Heart right ventricle (tissue), 16 donors: ENCODE data around the gene ADGRA1. TPM values are rescaled to one million over a fixed set of nuclear protein-coding genes. Genes with fewer than 3 reads are reported as not detected.

Experiments used
- ATAC-seq, 8 donors: fragments of 200-7000 bp; cut with Tn5 transposase; one replicate each; pipeline ENCODE4 v1.9.1; 2020; ENCODE audit warnings: mild to moderate bottlenecking in 8 of 8, moderate library complexity in 8 of 8, moderate number of reproducible peaks in 1 of 8
- DNase-seq, 2 donors: peaks; one replicate each; pipeline ENCODE4 v3.0.0-alpha.2; 2020
- H3K27ac ChIP-seq, 10 donors: fragments of 200-600 bp; sonication (generic) in 2 of 10; one replicate each; pipeline versions ENCODE4 v1.5.0 to v1.8.0; 2020 to 2022; ENCODE audit warnings: mild to moderate bottlenecking in 3 of 10
- H3K27me3 ChIP-seq, 7 donors: fragments of 200-600 bp; one replicate each; pipeline ENCODE4 v1.8.0; 2021 to 2022; ENCODE audit warnings: mild to moderate bottlenecking in 2 of 7
- H3K36me3 ChIP-seq, 9 donors: fragments of 200-600 bp; sonication (generic) in 1 of 9; one replicate each; pipeline versions ENCODE4 v1.5.0 to v1.8.0; 2020 to 2022; ENCODE audit warnings: mild to moderate bottlenecking in 2 of 9
- H3K4me1 ChIP-seq, 9 donors: fragments of 200-600 bp; sonication (generic) in 1 of 9; one replicate each; pipeline versions ENCODE4 v1.5.0 to v1.8.0; 2020 to 2022; ENCODE audit warnings: mild to moderate bottlenecking in 4 of 9
- H3K4me3 ChIP-seq, 10 donors: fragments of 200-600 bp; sonication (generic) in 2 of 10; one replicate each; pipeline versions ENCODE4 v1.5.0 to v1.8.0; 2020 to 2022; ENCODE audit warnings: mild to moderate bottlenecking in 7 of 10, moderate library complexity in 2 of 10
- H3K9me3 ChIP-seq, 11 donors: fragments of 200-600 bp in 10 of 11; sonication (generic) in 2 of 11; one replicate each; pipeline versions ENCODE4 v1.5.0 to v1.8.0; 2013 to 2022; ENCODE audit warnings: mild to moderate bottlenecking in 2 of 11, control low read depth in 1 of 11, moderate library complexity in 1 of 11
- CTCF ChIP-seq, 9 donors: fragments of 200-600 bp; sonication (generic) in 2 of 9; IDR thresholded peaks; one replicate each; pipeline versions ENCODE4 v1.5.0 to v1.8.0; 2021 to 2022; ENCODE audit warnings: antibody characterized with exemption in 9 of 9, mild to moderate bottlenecking in 5 of 9, moderate library complexity in 1 of 9
- WGBS, 2 donors: extraction: QIAGEN DNeasy Blood & Tissue Kit; methylation state at CpG; one replicate each; pipeline ENCODE4 v1.1.7; 2013; ENCODE audit warnings: inconsistent platforms in 1 of 2; 5-methylcytosine and 5-hydroxymethylcytosine counted together
- intact Hi-C, 10 donors: fragments of 100-400 bp; cut with DNase I; formaldehyde crosslinking; loops; one replicate each; pipeline versions ENCODE4 v1.11.1 to v1.14.2; 2022
- polyA plus RNA-seq, 2 donors: library from polyadenylated mRNA; stranded (reverse); fragments of 200-250 nt; gene quantifications; one replicate each; pipeline ENCODE4 v1.2.3, GENCODE V29; 2013
- total RNA-seq, 10 donors: library from RNA; stranded (reverse); fragmentation: NEBNext Ultra II Directional in 3 of 10; extraction: Animal tissue kit (Norgen Biotek cat#: 25700) in 3 of 10; gene quantifications; one replicate each; pipeline versions ENCODE4 v1.2.1 to v1.2.4, GENCODE V29; 2021 to 2023
- donor health status: Arrhythmogenic right ventricular cardiomyopathy.
- donor health status: ischemic (EF 13 %, LVEDD 7.1; RV severe dilation, severe dysfunction).
- donor health status: healthy with polysubstance abuse.
- donor health status: DM: no; HTN: yes; CAD: no.
- donor health status: DM: no; HTN: no; CAD: no.
- donor health status: ischemic (EF 25% LVEDD 6.9; RV normal size, moderate dysfunction).
- donor health status: ischemic (EF 25% LVEDD 5.7; RV mildly dilated, moderate dysfunction).
- donor health status: healthy.
- donor health status: DM: yes; HTN: yes; CAD: no.
- donor health status: Ischemic cardiomyopathy.
- donor health status: ischemic (EF 35%, LVEDD 5.7; RV mildly dilated, moderate dysfunction).
- donor health status: nonischemic (EF 11% LVEDD 7.7; RV severe dilation, severe dysfunction).
- donor health status: DM: yes; HTN: yes; CAD: no.
- donor health status: PGD.
- donor health status: ischemic (EF 29% LVEDD 5.4; RV normal size, mild dysfunction).
- donor health status: nonischemic (EF 23%, LVEDD 6.1; RV moderate dilation, normal function).

The ADGRA1 gene
- total and polyA plus RNA-seq, 12 donors, result under 0.01 to 0.21 (median 0.11) TPM; not detected in 6

- peaks cover 0 to 50% (median 20%) of the 10 kb centered on the region in 7 donors for H3K27me3 ChIP-seq
- DNase-seq, result no peak
- no peak overlapping the region for H3K27ac ChIP-seq
- ATAC-seq, result peak in 1 of 8 donors; percentile 40
- intact Hi-C loops, result no loop called here
- no peak overlapping the region for H3K4me3 ChIP-seq
- H3K9me3 ChIP-seq, result no peaks in the 10 kb centered on the region
- no peak for TF ChIP-seq CTCF (IDR thresholded peaks at IDR 0.05)
- WGBS, 2 donors, result 82 to 85% methylated on average over 24 of the region's 24 CpGs
- H3K4me1 ChIP-seq, result no peaks in the 10 kb centered on the region
- H3K36me3 ChIP-seq, result no peaks in the 10 kb centered on the region
Measured at GRCh38 chr10:133068111-133069032, 19.4 kb upstream of the ADGRA1 start.

- Histone ChIP-seq H3K27ac (no peak overlapping the region), H3K4me3 (no peak overlapping the region), H3K36me3 (no peaks in the 10 kb centered on the region), H3K27me3 (peaks cover 0 to 57% (median 23%) of the 10 kb centered on the region in 7 donors), H3K9me3 (no peaks in the 10 kb centered on the region), H3K4me1 (no peaks in the 10 kb centered on the region)
- 66 to 71% methylated on average over 22 to 23 of the region's 23 CpGs for WGBS, 2 donors
- intact Hi-C loops, result no loop called here
- TF ChIP-seq CTCF (IDR thresholded peaks at IDR 0.05), result no peak
- ATAC-seq (no peak), DNase-seq (no peak)
Measured at GRCh38 chr10:133069033-133069525, 18.6 kb upstream of the ADGRA1 start.

GRCh38 chr10:133070405-133070804 lies 17.3 kb upstream of the ADGRA1 start:
- H3K36me3 ChIP-seq, result no peaks in the 10 kb centered on the region
- TF ChIP-seq CTCF (IDR thresholded peaks at IDR 0.05), result no peak
- WGBS, 2 donors, result 68 to 71% methylated on average over 16 of the region's 16 CpGs
- intact Hi-C loops, result no loop called here
- ATAC-seq, result no peak
- H3K4me3 ChIP-seq, result no peak overlapping the region
- H3K4me1 ChIP-seq, result no peaks in the 10 kb centered on the region
- peaks cover 0 to 67% (median 32%) of the 10 kb centered on the region in 7 donors for H3K27me3 ChIP-seq
- no peak for DNase-seq
- no peak overlapping the region for H3K27ac ChIP-seq
- H3K9me3 ChIP-seq, result no peaks in the 10 kb centered on the region

- DNase-seq, result no peak
- intact Hi-C loops, result no loop called here
- 76 to 79% methylated on average over 21 of the region's 21 CpGs for WGBS, 2 donors
Measured at GRCh38 chr10:133070810-133071209, 16.9 kb upstream of the ADGRA1 start.

More at GRCh38 chr10:133070810-133071209, 16.9 kb upstream of the ADGRA1 start:
- Histone ChIP-seq H3K27ac (no peak overlapping the region), H3K27me3 (peaks cover 0 to 71% (median 36%) of the 10 kb centered on the region in 7 donors), H3K36me3 (no peaks in the 10 kb centered on the region), H3K4me1 (no peaks in the 10 kb centered on the region), H3K9me3 (no peaks in the 10 kb centered on the region), H3K4me3 (no peak overlapping the region)
- no peak for TF ChIP-seq CTCF (IDR thresholded peaks at IDR 0.05)
- no peak for ATAC-seq
